Loucy (cell line): ENCODE data around the gene FKBP5.

Experiments used
- H2AFZ ChIP-seq: fragments of 200-600 bp; sonication (generic); 2 replicates; pipeline ENCODE4 v1.6.0; 2016; ENCODE audit warnings: antibody characterized with exemption, mild to moderate bottlenecking, low read length, moderate library complexity
- H3F3A ChIP-seq: fragments of 200-600 bp; 2 replicates; pipeline ENCODE4 v1.6.0; 2016; ENCODE audit warnings: antibody characterized with exemption, low read depth, mild to moderate bottlenecking
- H3K27me3 ChIP-seq: fragments of 200-600 bp; sonication (generic); 2 replicates; pipeline ENCODE4 v1.6.1; 2014; ENCODE audit warnings: low read length, mild to moderate bottlenecking; ENCODE audit not compliant: insufficient read depth, poor library complexity, severe bottlenecking
- H3K36me3 ChIP-seq: fragments of 200-600 bp; sonication (generic); 2 replicates; pipeline ENCODE4 v1.6.1; 2016; ENCODE audit warnings: low read length; ENCODE audit not compliant: insufficient read depth
- H3K4me1 ChIP-seq: fragments of 200-600 bp; sonication (generic); 2 replicates; pipeline ENCODE4 v1.5.1; 2014; ENCODE audit warnings: low read length, mild to moderate bottlenecking; ENCODE audit not compliant: insufficient read depth, poor library complexity, severe bottlenecking
- H3K4me2 ChIP-seq: fragments of 200-600 bp; sonication (generic); 2 replicates; pipeline ENCODE4 v1.6.0; 2014; ENCODE audit warnings: antibody characterized with exemption, low read length, low read depth, mild to moderate bottlenecking; ENCODE audit not compliant: poor library complexity, severe bottlenecking
- H3K4me3 ChIP-seq: fragments of 200-600 bp; sonication (generic); 2 replicates; pipeline ENCODE4 v1.5.1; 2014; ENCODE audit warnings: low read length, mild to moderate bottlenecking, mixed read lengths; ENCODE audit not compliant: poor library complexity, severe bottlenecking
- H3K79me2 ChIP-seq: fragments of 200-600 bp; sonication (generic); 2 replicates; pipeline ENCODE4 v1.6.1; 2014; ENCODE audit warnings: low read length; ENCODE audit not compliant: insufficient read depth
- H3K9ac ChIP-seq: fragments of 200-600 bp; sonication (generic); 2 replicates; pipeline ENCODE4 v1.6.0; 2014; ENCODE audit warnings: mild to moderate bottlenecking, low read depth, low read length, moderate library complexity; ENCODE audit not compliant: poor library complexity, severe bottlenecking
- H3K9me2 ChIP-seq: fragments of 200-600 bp; sonication (generic); replicated peaks from 2 replicates; pipeline ENCODE4 v1.6.1; 2016; ENCODE audit warnings: low read depth, low read length, mixed read lengths
- H3K9me3 ChIP-seq: fragments of 200-600 bp; sonication (generic); 2 replicates; pipeline ENCODE4 v1.6.1; 2014; ENCODE audit warnings: mild to moderate bottlenecking, antibody characterized with exemption, low read length, low read depth; ENCODE audit not compliant: insufficient read depth
- H4K20me1 ChIP-seq: fragments of 200-600 bp; sonication (generic); 2 replicates; pipeline ENCODE4 v1.6.0; 2014; ENCODE audit warnings: antibody characterized with exemption, low read length, mild to moderate bottlenecking; ENCODE audit not compliant: insufficient read depth, poor library complexity, severe bottlenecking
- EZH2phosphoT487 ChIP-seq: fragments of 200-600 bp; IDR thresholded peaks from 2 replicates; pipeline ENCODE4 v1.6.1; 2018; ENCODE audit warnings: antibody characterized with exemption, mild to moderate bottlenecking, moderate library complexity, borderline replicate concordance
- TF ChIP-seq, protein P1 (sequence below): fragments of 200-600 bp; sonication (generic); conservative IDR thresholded peaks from 2 replicates; pipeline ENCODE4 v1.5.1; 2014; ENCODE audit warnings: mild to moderate bottlenecking, antibody characterized with exemption, low read length

The FKBP5 gene

DNA sequence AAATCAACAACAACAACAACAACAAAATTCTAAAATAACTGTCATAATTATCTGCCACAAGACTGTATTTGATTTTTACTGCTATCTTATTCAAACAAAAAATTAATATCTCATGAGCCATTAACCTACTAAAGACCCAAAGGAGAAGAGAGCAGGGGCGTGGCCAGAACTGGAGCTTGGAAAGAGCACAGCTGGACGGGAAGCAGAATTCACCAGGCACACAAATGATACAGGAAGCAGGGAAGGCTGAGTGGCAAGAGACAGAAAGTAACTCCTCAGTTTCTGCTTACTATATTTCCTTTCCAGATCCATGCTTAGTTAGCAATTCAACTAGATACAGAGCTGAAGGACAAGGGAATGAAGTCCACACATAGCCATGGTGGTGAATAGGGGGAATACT lies 54.4 kb downstream of the FKBP5 start:
- Histone ChIP-seq H3K9ac (no peak overlapping the region), H4K20me1 (peaks cover 8% of the 10 kb centered on the region), H3F3A (no peaks in the 10 kb centered on the region), H2AFZ (no peak overlapping the region), H3K4me1 (no peaks in the 10 kb centered on the region), H3K9me3 (no peaks in the 10 kb centered on the region), H3K27me3 (no peaks in the 10 kb centered on the region), H3K4me2 (no peak overlapping the region), H3K9me2 (no peaks in the 10 kb centered on the region), H3K36me3 (peaks cover 88% of the 10 kb centered on the region), H3K4me3 (no peak overlapping the region), H3K79me2 (peaks cover 9% of the 10 kb centered on the region)
- TF ChIP-seq, protein P1, sequence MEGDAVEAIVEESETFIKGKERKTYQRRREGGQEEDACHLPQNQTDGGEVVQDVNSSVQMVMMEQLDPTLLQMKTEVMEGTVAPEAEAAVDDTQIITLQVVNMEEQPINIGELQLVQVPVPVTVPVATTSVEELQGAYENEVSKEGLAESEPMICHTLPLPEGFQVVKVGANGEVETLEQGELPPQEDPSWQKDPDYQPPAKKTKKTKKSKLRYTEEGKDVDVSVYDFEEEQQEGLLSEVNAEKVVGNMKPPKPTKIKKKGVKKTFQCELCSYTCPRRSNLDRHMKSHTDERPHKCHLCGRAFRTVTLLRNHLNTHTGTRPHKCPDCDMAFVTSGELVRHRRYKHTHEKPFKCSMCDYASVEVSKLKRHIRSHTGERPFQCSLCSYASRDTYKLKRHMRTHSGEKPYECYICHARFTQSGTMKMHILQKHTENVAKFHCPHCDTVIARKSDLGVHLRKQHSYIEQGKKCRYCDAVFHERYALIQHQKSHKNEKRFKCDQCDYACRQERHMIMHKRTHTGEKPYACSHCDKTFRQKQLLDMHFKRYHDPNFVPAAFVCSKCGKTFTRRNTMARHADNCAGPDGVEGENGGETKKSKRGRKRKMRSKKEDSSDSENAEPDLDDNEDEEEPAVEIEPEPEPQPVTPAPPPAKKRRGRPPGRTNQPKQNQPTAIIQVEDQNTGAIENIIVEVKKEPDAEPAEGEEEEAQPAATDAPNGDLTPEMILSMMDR, result no peak
- TF ChIP-seq EZH2phosphoT487, result no peak

DNA sequence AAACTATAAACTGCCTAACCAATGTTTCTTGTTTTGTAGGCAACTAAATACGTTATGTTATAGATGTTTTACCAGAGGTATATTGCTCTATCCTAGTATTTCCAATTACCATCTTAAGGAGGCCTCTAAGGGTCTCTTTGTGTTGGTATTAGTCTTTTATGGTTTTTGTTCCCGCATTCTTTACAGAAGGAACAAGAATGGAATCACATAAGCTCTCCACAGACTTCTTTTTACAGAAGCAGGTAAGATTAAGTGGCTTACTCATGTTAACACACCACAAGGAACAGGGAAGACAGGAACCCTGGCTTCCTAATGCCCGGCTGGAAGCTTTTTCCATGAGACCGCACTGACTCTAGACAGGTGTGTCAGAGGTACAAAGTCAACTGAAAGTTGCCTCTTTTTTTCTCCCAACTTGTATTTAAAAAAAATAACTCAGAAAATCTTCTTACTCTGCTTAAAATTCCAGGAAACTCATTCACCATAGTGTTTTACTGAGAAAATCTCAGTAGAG lies 55.1 kb downstream of the FKBP5 start:
- Histone ChIP-seq H3K4me2 (no peak overlapping the region), H3K27me3 (no peaks in the 10 kb centered on the region), H3K36me3 (peaks cover 84% of the 10 kb centered on the region), H3K79me2 (peaks cover 9% of the 10 kb centered on the region), H3K4me3 (no peak overlapping the region), H2AFZ (no peak overlapping the region), H3K9ac (no peak overlapping the region), H3K9me3 (no peaks in the 10 kb centered on the region), H4K20me1 (peaks cover 8% of the 10 kb centered on the region), H3K4me1 (no peaks in the 10 kb centered on the region), H3F3A (no peaks in the 10 kb centered on the region), H3K9me2 (no peaks in the 10 kb centered on the region)
- TF ChIP-seq EZH2phosphoT487, result no peak
- TF ChIP-seq, protein P1, result no peak

DNA sequence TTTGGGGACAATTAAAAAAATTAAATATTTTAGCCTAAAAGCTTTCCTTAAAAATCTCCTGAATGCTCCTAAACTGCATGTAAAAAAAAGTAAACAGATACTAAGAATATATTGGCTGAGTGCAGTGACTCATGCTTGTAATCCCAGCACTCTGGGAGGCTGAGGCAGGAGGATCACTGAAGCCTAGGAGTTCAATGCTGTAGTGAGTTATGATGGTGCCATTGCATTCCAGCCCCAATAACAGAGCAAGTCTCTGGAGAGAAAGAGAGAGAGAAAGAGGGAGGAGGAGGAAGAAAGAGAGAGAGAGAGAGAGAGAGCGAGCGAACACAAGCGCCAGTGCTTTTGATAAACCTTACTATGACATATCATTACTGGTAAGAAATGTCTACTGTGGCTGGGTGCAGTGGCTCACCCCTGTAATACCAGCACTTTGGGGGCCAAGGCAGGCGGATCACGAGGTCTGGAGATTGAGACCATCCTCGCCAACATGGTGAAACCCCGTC lies 58.8 kb downstream of the FKBP5 start:
- no peak overlapping the region for H2AFZ ChIP-seq
- H4K20me1 ChIP-seq, result peaks cover 8% of the 10 kb centered on the region
- no peak overlapping the region for H3K4me2 ChIP-seq
- no peaks in the 10 kb centered on the region for H3K4me1 ChIP-seq
- no peaks in the 10 kb centered on the region for H3F3A ChIP-seq
- no peaks in the 10 kb centered on the region for H3K9me2 ChIP-seq
- TF ChIP-seq, protein P1, result no peak
- TF ChIP-seq EZH2phosphoT487, result no peak
- peaks cover 9% of the 10 kb centered on the region for H3K79me2 ChIP-seq
- H3K9me3 ChIP-seq, result no peaks in the 10 kb centered on the region
- no peak overlapping the region for H3K9ac ChIP-seq
- H3K27me3 ChIP-seq, result no peaks in the 10 kb centered on the region
- H3K4me3 ChIP-seq, result no peak overlapping the region
- H3K36me3 ChIP-seq, result peaks cover 66% of the 10 kb centered on the region; the same call in 1 of the 2 replicates
